Right lobe of liver (tissue), 4 donors: ENCODE results near the gene PDLIM3.

Experiments used
- CTCF ChIP-seq, 4 donors: fragments of 200-600 bp in 3 of 4; fragments of 450-650 bp in 1 of 4; IDR thresholded peaks; one replicate each; pipeline versions ENCODE4 v1.5.1 to v1.8.0; 2016 to 2022; ENCODE audit warnings: antibody characterized with exemption in 4 of 4, mild to moderate bottlenecking in 2 of 4
- POLR2A ChIP-seq: fragments of 450-650 bp; IDR thresholded peaks from one replicate; pipeline ENCODE4 v1.6.1; 2017; ENCODE audit warnings: antibody characterized with exemption, mild to moderate bottlenecking
- donor health status: DM: no; HTN: no; CAD: no.
- donor health status: DM: no; HTN: no; CAD: no.
- donor health status: DM: no; HTN: yes; CAD: no.

GRCh38 chr4:185583813-185584212, 48.5 kb upstream of the PDLIM3 start:
- no peak for TF ChIP-seq CTCF (IDR thresholded peaks at IDR 0.05)
- TF ChIP-seq POLR2A = no peak
